Measurements from ENCODE around the gene ZNF628.
A peak's percentile ranks its signal among the peaks of the same experiment; 100 is the strongest.

DNA sequence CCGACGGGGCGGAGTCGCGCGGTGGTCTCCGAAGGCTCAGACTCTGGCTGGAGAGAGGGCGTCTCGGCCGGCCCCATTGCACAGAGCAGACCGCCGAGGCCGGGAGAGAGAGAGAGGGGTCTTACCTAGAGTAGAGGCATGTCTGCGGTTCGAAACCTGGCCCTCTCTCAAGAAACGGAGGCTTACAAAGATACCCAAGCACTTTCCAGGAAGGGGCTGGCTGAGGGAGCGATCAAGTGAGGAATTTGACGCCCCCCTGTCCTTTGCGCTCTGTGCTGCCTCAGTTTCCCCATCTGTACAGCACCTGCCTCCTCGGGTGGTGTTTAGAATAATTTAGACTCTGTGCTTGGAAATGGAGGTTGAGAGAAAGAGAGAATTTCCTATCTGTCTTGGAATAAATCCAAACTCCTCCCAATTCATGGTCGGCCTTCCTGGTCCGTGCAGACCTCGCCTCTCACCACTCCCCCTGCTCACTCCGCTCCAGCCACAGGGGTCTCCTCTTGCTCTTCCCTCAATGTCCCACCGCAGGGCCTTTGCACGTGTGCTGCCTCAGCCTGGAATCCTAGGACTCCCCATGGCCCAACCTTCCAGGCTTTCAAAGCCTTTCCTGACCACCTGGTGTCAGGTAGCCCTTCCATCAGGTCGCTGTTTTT, 14.3 kb upstream of the ZNF628 start:
- TF ChIP-seq POLR2A (IDR thresholded peaks at IDR 0.05) = peak; percentile 51
- TF ChIP-seq, protein P1, sequence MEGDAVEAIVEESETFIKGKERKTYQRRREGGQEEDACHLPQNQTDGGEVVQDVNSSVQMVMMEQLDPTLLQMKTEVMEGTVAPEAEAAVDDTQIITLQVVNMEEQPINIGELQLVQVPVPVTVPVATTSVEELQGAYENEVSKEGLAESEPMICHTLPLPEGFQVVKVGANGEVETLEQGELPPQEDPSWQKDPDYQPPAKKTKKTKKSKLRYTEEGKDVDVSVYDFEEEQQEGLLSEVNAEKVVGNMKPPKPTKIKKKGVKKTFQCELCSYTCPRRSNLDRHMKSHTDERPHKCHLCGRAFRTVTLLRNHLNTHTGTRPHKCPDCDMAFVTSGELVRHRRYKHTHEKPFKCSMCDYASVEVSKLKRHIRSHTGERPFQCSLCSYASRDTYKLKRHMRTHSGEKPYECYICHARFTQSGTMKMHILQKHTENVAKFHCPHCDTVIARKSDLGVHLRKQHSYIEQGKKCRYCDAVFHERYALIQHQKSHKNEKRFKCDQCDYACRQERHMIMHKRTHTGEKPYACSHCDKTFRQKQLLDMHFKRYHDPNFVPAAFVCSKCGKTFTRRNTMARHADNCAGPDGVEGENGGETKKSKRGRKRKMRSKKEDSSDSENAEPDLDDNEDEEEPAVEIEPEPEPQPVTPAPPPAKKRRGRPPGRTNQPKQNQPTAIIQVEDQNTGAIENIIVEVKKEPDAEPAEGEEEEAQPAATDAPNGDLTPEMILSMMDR (IDR thresholded peaks at IDR 0.05) = no peak
